Loucy (cell line): ENCODE results near the gene DEFB125.
"Not testable (repeated sequence)": the region's sequence is repeated elsewhere in the genome, so short reads cannot be mapped to it uniquely, and the experiment has no call there.

Experiments used
- H2AFZ ChIP-seq: fragments of 200-600 bp; sonication (generic); 2 replicates; pipeline ENCODE4 v1.6.0; 2016; ENCODE audit warnings: antibody characterized with exemption, mild to moderate bottlenecking, low read length, moderate library complexity
- H3F3A ChIP-seq: fragments of 200-600 bp; 2 replicates; pipeline ENCODE4 v1.6.0; 2016; ENCODE audit warnings: antibody characterized with exemption, low read depth, mild to moderate bottlenecking
- H3K27me3 ChIP-seq: fragments of 200-600 bp; sonication (generic); 2 replicates; pipeline ENCODE4 v1.6.1; 2014; ENCODE audit warnings: low read length, mild to moderate bottlenecking; ENCODE audit not compliant: insufficient read depth, poor library complexity, severe bottlenecking
- H3K36me3 ChIP-seq: fragments of 200-600 bp; sonication (generic); 2 replicates; pipeline ENCODE4 v1.6.1; 2016; ENCODE audit warnings: low read length; ENCODE audit not compliant: insufficient read depth
- H3K4me1 ChIP-seq: fragments of 200-600 bp; sonication (generic); 2 replicates; pipeline ENCODE4 v1.5.1; 2014; ENCODE audit warnings: low read length, mild to moderate bottlenecking; ENCODE audit not compliant: insufficient read depth, poor library complexity, severe bottlenecking
- H3K4me2 ChIP-seq: fragments of 200-600 bp; sonication (generic); 2 replicates; pipeline ENCODE4 v1.6.0; 2014; ENCODE audit warnings: antibody characterized with exemption, low read length, low read depth, mild to moderate bottlenecking; ENCODE audit not compliant: poor library complexity, severe bottlenecking
- H3K4me3 ChIP-seq: fragments of 200-600 bp; sonication (generic); 2 replicates; pipeline ENCODE4 v1.5.1; 2014; ENCODE audit warnings: low read length, mild to moderate bottlenecking, mixed read lengths; ENCODE audit not compliant: poor library complexity, severe bottlenecking
- H3K79me2 ChIP-seq: fragments of 200-600 bp; sonication (generic); 2 replicates; pipeline ENCODE4 v1.6.1; 2014; ENCODE audit warnings: low read length; ENCODE audit not compliant: insufficient read depth
- H3K9ac ChIP-seq: fragments of 200-600 bp; sonication (generic); 2 replicates; pipeline ENCODE4 v1.6.0; 2014; ENCODE audit warnings: mild to moderate bottlenecking, low read depth, low read length, moderate library complexity; ENCODE audit not compliant: poor library complexity, severe bottlenecking
- H3K9me2 ChIP-seq: fragments of 200-600 bp; sonication (generic); replicated peaks from 2 replicates; pipeline ENCODE4 v1.6.1; 2016; ENCODE audit warnings: low read depth, low read length, mixed read lengths
- H3K9me3 ChIP-seq: fragments of 200-600 bp; sonication (generic); 2 replicates; pipeline ENCODE4 v1.6.1; 2014; ENCODE audit warnings: mild to moderate bottlenecking, antibody characterized with exemption, low read length, low read depth; ENCODE audit not compliant: insufficient read depth
- H4K20me1 ChIP-seq: fragments of 200-600 bp; sonication (generic); 2 replicates; pipeline ENCODE4 v1.6.0; 2014; ENCODE audit warnings: antibody characterized with exemption, low read length, mild to moderate bottlenecking; ENCODE audit not compliant: insufficient read depth, poor library complexity, severe bottlenecking
- CTCF ChIP-seq: fragments of 200-600 bp; sonication (generic); conservative IDR thresholded peaks from 2 replicates; pipeline ENCODE4 v1.5.1; 2014; ENCODE audit warnings: mild to moderate bottlenecking, antibody characterized with exemption, low read length
- EZH2phosphoT487 ChIP-seq: fragments of 200-600 bp; IDR thresholded peaks from 2 replicates; pipeline ENCODE4 v1.6.1; 2018; ENCODE audit warnings: antibody characterized with exemption, mild to moderate bottlenecking, moderate library complexity, borderline replicate concordance

The DEFB125 gene

GRCh38 chr20:112396-112795 lies 24.9 kb downstream of the DEFB125 start:
- no peak overlapping the region for H3K4me2 ChIP-seq

DNA sequence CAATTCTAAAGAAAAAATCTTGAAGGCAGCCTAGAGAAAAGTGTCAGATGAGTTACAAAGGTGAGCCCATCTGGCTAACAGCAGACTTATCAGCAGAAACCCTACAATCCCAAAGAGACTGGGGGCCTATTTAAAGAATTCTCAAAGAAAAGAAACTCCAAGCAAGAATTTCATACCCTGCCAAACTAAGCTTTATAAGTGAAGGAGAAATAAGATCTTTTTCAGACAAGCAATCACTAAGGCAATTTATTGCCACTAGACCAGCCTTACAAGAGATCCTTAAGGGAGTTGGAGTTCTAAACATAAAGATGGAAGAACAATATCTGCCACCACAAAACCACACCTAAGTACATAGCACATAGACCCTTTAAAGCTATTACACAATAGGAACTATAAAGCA lies 30.0 kb downstream of the DEFB125 start:
- Histone ChIP-seq H3K9me2 (no peaks in the 10 kb centered on the region), H3K9me3 (peaks cover 35% of the 10 kb centered on the region; the same call in 1 of the 2 replicates), H2AFZ (no peak overlapping the region), H3K79me2 (no peaks in the 10 kb centered on the region), H3K36me3 (no peaks in the 10 kb centered on the region), H3K4me1 (no peaks in the 10 kb centered on the region), H3K4me2 (no peak overlapping the region), H3K27me3 (no peaks in the 10 kb centered on the region), H3F3A (no peaks in the 10 kb centered on the region), H3K9ac (no peak overlapping the region), H3K4me3 (no peak overlapping the region), H4K20me1 (no peaks in the 10 kb centered on the region)
- TF ChIP-seq EZH2phosphoT487, result no peak
- TF ChIP-seq CTCF, result no peak

More at GRCh38 chr20:112396-112795, 24.9 kb downstream of the DEFB125 start:
- Histone ChIP-seq H3K79me2 (no peaks in the 10 kb centered on the region), H3K9me3 (peaks cover 26% of the 10 kb centered on the region; the same call in 1 of the 2 replicates), H4K20me1 (no peaks in the 10 kb centered on the region), H3K27me3 (no peaks in the 10 kb centered on the region), H3K9me2 (no peaks in the 10 kb centered on the region), H3K4me3 (no peak overlapping the region), H2AFZ (no peak overlapping the region), H3K9ac (no peak overlapping the region), H3F3A (no peaks in the 10 kb centered on the region), H3K36me3 (no peaks in the 10 kb centered on the region), H3K4me1 (no peaks in the 10 kb centered on the region)
- TF ChIP-seq EZH2phosphoT487 (no peak), CTCF (no peak)

- H3K4me2 ChIP-seq, H3K4me1 ChIP-seq, H3K9me2 ChIP-seq, H3K36me3 ChIP-seq, H3K27me3 ChIP-seq, H3F3A ChIP-seq, H2AFZ ChIP-seq, H3K9me3 ChIP-seq, H3K9ac ChIP-seq, H3K4me3 ChIP-seq, H4K20me1 ChIP-seq, H3K79me2 ChIP-seq: not testable (repeated sequence)
These were observed 42.4 kb downstream of the DEFB125 start for GRCh38 chr20:129786-130323.
